HG03159 (cell line): Measurements from ENCODE around the gene HIPK3.
"Not testable (repeated sequence)": the region's sequence is repeated elsewhere in the genome, so short reads cannot be mapped to it uniquely, and the experiment has no call there.

ENCODE experiments used
- ATAC-seq: cut with Tn5 transposase; IDR thresholded peaks from one replicate; pipeline ENCODE4 v1.9.1; 2021; ENCODE audit warnings: mild to moderate bottlenecking, moderate library complexity; ENCODE audit not compliant: unreplicated experiment

The HIPK3 gene

GRCh38 chr11:33257160-33257896 lies at the start of gene HIPK3:
Gene HIPK3, plus strand, starts transcription at chr11:33257381.
- ATAC-seq: peak; percentile 69

- no peak for ATAC-seq
These were observed 49.7 kb upstream of the HIPK3 start for GRCh38 chr11:33207408-33207985.

GRCh38 chr11:33208150-33208549 lies 49.0 kb upstream of the HIPK3 start:
- no peak for ATAC-seq

GRCh38 chr11:33211153-33211552 lies 46.0 kb upstream of the HIPK3 start:
- ATAC-seq: no peak

- ATAC-seq: no peak
These were observed 45.6 kb upstream of the HIPK3 start for GRCh38 chr11:33211580-33211979.

- no peak for ATAC-seq
These were observed 43.0 kb upstream of the HIPK3 start for GRCh38 chr11:33214187-33214586.

- ATAC-seq: no peak
These were observed 42.4 kb upstream of the HIPK3 start for GRCh38 chr11:33214767-33215166.

- not testable (repeated sequence) for ATAC-seq
These were observed 40.5 kb upstream of the HIPK3 start for GRCh38 chr11:33216676-33217075.

GRCh38 chr11:33222052-33222750 lies 35.0 kb upstream of the HIPK3 start:
- no peak for ATAC-seq

GRCh38 chr11:33225371-33225770 lies 31.8 kb upstream of the HIPK3 start:
- no peak for ATAC-seq

GRCh38 chr11:33227578-33228261 lies 29.5 kb upstream of the HIPK3 start:
- no peak for ATAC-seq

GRCh38 chr11:33234397-33235190 lies 22.6 kb upstream of the HIPK3 start:
- ATAC-seq: no peak

GRCh38 chr11:33237039-33237597 lies 20.1 kb upstream of the HIPK3 start:
- ATAC-seq: no peak

- no peak for ATAC-seq
These were observed 14.6 kb upstream of the HIPK3 start for GRCh38 chr11:33242575-33242974.

GRCh38 chr11:33243654-33244053 lies 13.5 kb upstream of the HIPK3 start:
- ATAC-seq: not testable (repeated sequence)

GRCh38 chr11:33248416-33248971 lies 8.7 kb upstream of the HIPK3 start:
- ATAC-seq: no peak

- no peak for ATAC-seq
These were observed 959 bp upstream of the HIPK3 start for GRCh38 chr11:33256031-33256812.

- no peak for ATAC-seq
These were observed 395 bp upstream of the HIPK3 start for GRCh38 chr11:33256813-33257159.

- peak; percentile 41 for ATAC-seq
These were observed 883 bp downstream of the HIPK3 start for GRCh38 chr11:33257897-33258630.
